NCI-H1092 (cell line): ENCODE results near the gene CTBP2.
"Not testable (repeated sequence)": the region's sequence is repeated elsewhere in the genome, so short reads cannot be mapped to it uniquely, and the experiment has no call there.

ENCODE experiments used
- DNase-seq: peaks from one replicate; lab custom pipeline; 2025; lab: John Stamatoyannopoulos, UW

CTBP2 gene

GRCh38 chr10:125158601-125159485 is 1.5 kb downstream of the CTBP2 start:
- no peak for DNase-seq

GRCh38 chr10:125158275-125158600 is 2.1 kb downstream of the CTBP2 start:
- no peak for DNase-seq

GRCh38 chr10:125157505-125157904 is 2.9 kb downstream of the CTBP2 start:
- DNase-seq: no peak

- DNase-seq: no peak
These were observed 3.5 kb downstream of the CTBP2 start for GRCh38 chr10:125156739-125157480.

GRCh38 chr10:125156196-125156595 is 4.2 kb downstream of the CTBP2 start:
- DNase-seq: no peak

GRCh38 chr10:125155101-125155500 is 5.3 kb downstream of the CTBP2 start:
- DNase-seq: no peak

GRCh38 chr10:125154529-125154928 is 5.8 kb downstream of the CTBP2 start:
- DNase-seq: no peak

- DNase-seq: no peak
These were observed 6.5 kb downstream of the CTBP2 start for GRCh38 chr10:125153703-125154490.

GRCh38 chr10:125152450-125153368 is 7.7 kb downstream of the CTBP2 start:
- no peak for DNase-seq

GRCh38 chr10:125151553-125152449 is 8.6 kb downstream of the CTBP2 start:
- no peak for DNase-seq

GRCh38 chr10:125151170-125151552 is 9.2 kb downstream of the CTBP2 start:
- DNase-seq: no peak

GRCh38 chr10:125150376-125151083 is 9.8 kb downstream of the CTBP2 start:
- DNase-seq: not testable (repeated sequence)

- DNase-seq: no peak
These were observed 10.7 kb downstream of the CTBP2 start for GRCh38 chr10:125149680-125150047.

- peak; percentile 64 for DNase-seq
These were observed 11.2 kb downstream of the CTBP2 start for GRCh38 chr10:125149036-125149679.

- DNase-seq: no peak
These were observed 11.8 kb downstream of the CTBP2 start for GRCh38 chr10:125148528-125148927.

- DNase-seq: no peak
These were observed 12.4 kb downstream of the CTBP2 start for GRCh38 chr10:125147971-125148439.

- DNase-seq: no peak
These were observed 13.4 kb downstream of the CTBP2 start for GRCh38 chr10:125146791-125147579.

- DNase-seq: no peak
These were observed 14.7 kb downstream of the CTBP2 start for GRCh38 chr10:125145636-125146035.
